Aorta (tissue), 5 donors: ENCODE measurements around the gene HGF. TPM values are rescaled to one million over a fixed set of nuclear protein-coding genes. Genes with fewer than 3 reads are reported as not detected.
A peak's percentile ranks its signal among the peaks of the same experiment; 100 is the strongest.

Source experiments
- ATAC-seq: fragments of 200-7000 bp; cut with Tn5 transposase; one replicate; pipeline ENCODE4 v1.9.1; 2022; ENCODE audit warnings: moderate library complexity; ENCODE audit not compliant: low FRiP score
- DNase-seq, 2 donors: peaks; one replicate each; pipeline ENCODE4 v3.0.0-alpha.2; 2020
- H3K27ac ChIP-seq, 2 donors: one replicate each; pipeline ENCODE4 v1.5.1; 2013; ENCODE audit warnings: low read length in 2 of 2, mild to moderate bottlenecking in 2 of 2, moderate library complexity in 2 of 2, control low read depth in 1 of 2, inconsistent platforms in 1 of 2, low read depth in 1 of 2
- H3K27me3 ChIP-seq, 2 donors: one replicate each; pipeline ENCODE4 v1.6.1; 2013; ENCODE audit warnings: control low read depth in 1 of 2, low read length in 1 of 2, mild to moderate bottlenecking in 1 of 2, moderate library complexity in 1 of 2; ENCODE audit not compliant: insufficient read depth in 2 of 2, control insufficient read depth in 1 of 2
- H3K36me3 ChIP-seq, 2 donors: one replicate each; pipeline ENCODE4 v1.6.1; 2013; ENCODE audit warnings: control low read depth in 1 of 2, low read length in 1 of 2, mild to moderate bottlenecking in 1 of 2; ENCODE audit not compliant: insufficient read depth in 2 of 2, control insufficient read depth in 1 of 2
- H3K4me1 ChIP-seq, 2 donors: one replicate each; pipeline ENCODE4 v1.6.1; 2013; ENCODE audit warnings: low read length in 2 of 2, control low read depth in 1 of 2, mild to moderate bottlenecking in 1 of 2, moderate library complexity in 1 of 2; ENCODE audit not compliant: insufficient read depth in 2 of 2, control insufficient read depth in 1 of 2
- H3K4me3 ChIP-seq, 2 donors: one replicate each; pipeline ENCODE4 v1.5.1; 2013; ENCODE audit warnings: low read length in 2 of 2, control low read depth in 1 of 2, mild to moderate bottlenecking in 1 of 2
- H3K9me3 ChIP-seq: one replicate; pipeline ENCODE4 v1.6.1; 2013; ENCODE audit warnings: mild to moderate bottlenecking, low read length; ENCODE audit not compliant: control insufficient read depth
- WGBS, 2 donors: extraction: QIAGEN DNeasy Blood & Tissue Kit; methylation state at CpG; one replicate each; pipeline ENCODE4 v1.1.7; 2013; 5-methylcytosine and 5-hydroxymethylcytosine counted together
- intact Hi-C, 2 donors: fragments of 100-400 bp; cut with DNase I; formaldehyde crosslinking; loops; one replicate each; pipeline versions ENCODE4 v1.14.2 to v1.15.0; 2022
- polyA plus RNA-seq, 2 donors: library from polyadenylated mRNA; stranded (reverse); fragments of 200-250 nt; gene quantifications; one replicate each; pipeline ENCODE4 v1.2.3, GENCODE V29; 2013
- total RNA-seq, 2 donors: library from RNA; stranded (reverse); fragmentation: NEBNext Ultra II Directional; extraction: Animal tissue kit (Norgen Biotek cat#: 25700); gene quantifications; one replicate each; pipeline ENCODE4 v1.2.1, GENCODE V29; 2021
- donor health status: healthy with polysubstance abuse.
- donor health status: Bipolar disorder and iron deficiency.
- donor health status: DM: no; HTN: no; CAD: no.
- donor health status: DM: no; HTN: no; CAD: no.
- donor health status: DM: yes; HTN: yes; CAD: no.

The HGF gene
- total and polyA plus RNA-seq, 4 donors: 9.9 to 55.9 (median 22.8) TPM

GRCh38 chr7:81715984-81716588 is 53.8 kb downstream of the HGF start:
- Histone ChIP-seq H3K4me3 (no peak overlapping the region), H3K27ac (no peak overlapping the region), H3K27me3 (no peaks in the 10 kb centered on the region), H3K4me1 (no peaks in the 10 kb centered on the region), H3K36me3 (no peaks in the 10 kb centered on the region), H3K9me3 (no peaks in the 10 kb centered on the region)
- peak; percentile 57 for ATAC-seq
- 55 to 58% methylated on average over 5 of the region's 5 CpGs for WGBS, 2 donors
- no peak for DNase-seq
- intact Hi-C loops: loop anchor here (5.0 kb wide), 1 partner anchor 219 kb away; no protein-coding TSS in a partner anchor

GRCh38 chr7:81714306-81714705 is 55.5 kb downstream of the HGF start:
- intact Hi-C loops: no loop called here

GRCh38 chr7:81710751-81711150 is 59.1 kb downstream of the HGF start:
- Histone ChIP-seq H3K9me3 (no peaks in the 10 kb centered on the region), H3K4me1 (no peaks in the 10 kb centered on the region), H3K36me3 (no peaks in the 10 kb centered on the region), H3K4me3 (no peak overlapping the region), H3K27ac (no peak overlapping the region), H3K27me3 (no peaks in the 10 kb centered on the region)
- ATAC-seq (no peak), DNase-seq (no peak)
- intact Hi-C loops: no loop called here
- 99 to 100% methylated on average over 1 of the region's 1 CpG for WGBS, 2 donors

More at GRCh38 chr7:81714306-81714705, 55.5 kb downstream of the HGF start:
- WGBS, 2 donors: 91 to 96% methylated on average over 1 of the region's 1 CpG
- no peaks in the 10 kb centered on the region for H3K36me3 ChIP-seq
- DNase-seq: no peak
- ATAC-seq: no peak
- H3K27ac ChIP-seq: no peak overlapping the region
- H3K4me1 ChIP-seq: no peaks in the 10 kb centered on the region
- no peak overlapping the region for H3K4me3 ChIP-seq
- no peaks in the 10 kb centered on the region for H3K27me3 ChIP-seq
- H3K9me3 ChIP-seq: no peaks in the 10 kb centered on the region

- Histone ChIP-seq H3K27ac (no peak overlapping the region), H3K4me1 (no peaks in the 10 kb centered on the region), H3K4me3 (no peak overlapping the region), H3K27me3 (no peaks in the 10 kb centered on the region), H3K36me3 (no peaks in the 10 kb centered on the region), H3K9me3 (no peaks in the 10 kb centered on the region)
- 71 to 73% methylated on average over 5 of the region's 5 CpGs for WGBS, 2 donors
- intact Hi-C loops: no loop called here
- DNase-seq (no peak), ATAC-seq (no peak)
Measured at GRCh38 chr7:81709836-81710235, 60.0 kb downstream of the HGF start.

- H3K36me3 ChIP-seq: no peaks in the 10 kb centered on the region
- H3K27me3 ChIP-seq: no peaks in the 10 kb centered on the region
- H3K27ac ChIP-seq: no peak overlapping the region
- no peaks in the 10 kb centered on the region for H3K9me3 ChIP-seq
- no peak for DNase-seq
- no peaks in the 10 kb centered on the region for H3K4me1 ChIP-seq
- intact Hi-C loops: no loop called here
- no peak overlapping the region for H3K4me3 ChIP-seq
- ATAC-seq: no peak
Measured at GRCh38 chr7:81707966-81708365, 61.9 kb downstream of the HGF start.

- no peak overlapping the region for H3K27ac ChIP-seq
- H3K4me1 ChIP-seq: no peaks in the 10 kb centered on the region
- WGBS, 2 donors: 85% methylated on average over 4 of the region's 4 CpGs
- H3K9me3 ChIP-seq: no peaks in the 10 kb centered on the region
- H3K27me3 ChIP-seq: no peaks in the 10 kb centered on the region
- no peak overlapping the region for H3K4me3 ChIP-seq
- no peaks in the 10 kb centered on the region for H3K36me3 ChIP-seq
- intact Hi-C loops: no loop called here
- no peak for ATAC-seq
- DNase-seq: no peak
Measured at GRCh38 chr7:81707196-81707595, 62.7 kb downstream of the HGF start.

GRCh38 chr7:81705206-81705605 is 64.6 kb downstream of the HGF start:
- no peak overlapping the region for H3K27ac ChIP-seq
- H3K4me1 ChIP-seq: no peaks in the 10 kb centered on the region
- H3K27me3 ChIP-seq: no peaks in the 10 kb centered on the region
- no peak overlapping the region for H3K4me3 ChIP-seq
- ATAC-seq (no peak), DNase-seq (no peak)
- WGBS, 2 donors: 80 to 87% methylated on average over 2 of the region's 2 CpGs
- H3K36me3 ChIP-seq: no peaks in the 10 kb centered on the region
- H3K9me3 ChIP-seq: no peaks in the 10 kb centered on the region
- intact Hi-C loops: no loop called here

- no peaks in the 10 kb centered on the region for H3K4me1 ChIP-seq
- intact Hi-C loops: no loop called here
- ATAC-seq (no peak), DNase-seq (no peak)
- no peaks in the 10 kb centered on the region for H3K36me3 ChIP-seq
- H3K27me3 ChIP-seq: no peaks in the 10 kb centered on the region
- 69 to 79% methylated on average over 3 of the region's 3 CpGs for WGBS, 2 donors
- H3K9me3 ChIP-seq: no peaks in the 10 kb centered on the region
- H3K4me3 ChIP-seq: no peak overlapping the region
- H3K27ac ChIP-seq: no peak overlapping the region
Measured at GRCh38 chr7:81704595-81704994, 65.3 kb downstream of the HGF start.

- Histone ChIP-seq H3K27ac (no peak overlapping the region), H3K4me1 (no peaks in the 10 kb centered on the region), H3K27me3 (no peaks in the 10 kb centered on the region), H3K36me3 (no peaks in the 10 kb centered on the region), H3K4me3 (no peak overlapping the region), H3K9me3 (no peaks in the 10 kb centered on the region)
- DNase-seq (no peak), ATAC-seq (no peak)
- intact Hi-C loops: no loop called here
Measured at GRCh38 chr7:81698965-81699364, 70.9 kb downstream of the HGF start.
